OCI-LY1 (cell line): ENCODE results near the gene DDR1.

ENCODE experiments used
- EZH2 ChIP-seq: fragments of 200-600 bp; sonication (generic), shearing (Covaris generic); IDR thresholded peaks from 2 replicates; pipeline ENCODE4 v1.8.0; 2017; ENCODE audit warnings: borderline replicate concordance, mixed run types, mild to moderate bottlenecking, antibody characterized with exemption, low read length, moderate library complexity, mixed read lengths
- TF ChIP-seq, protein P1 (sequence below): fragments of 200-600 bp; sonication (generic), shearing (Covaris generic); IDR thresholded peaks from 2 replicates; pipeline ENCODE4 v1.5.1; 2017; ENCODE audit warnings: mild to moderate bottlenecking, antibody characterized with exemption, low read length, moderate library complexity, mixed read lengths

- TF ChIP-seq, protein P1, sequence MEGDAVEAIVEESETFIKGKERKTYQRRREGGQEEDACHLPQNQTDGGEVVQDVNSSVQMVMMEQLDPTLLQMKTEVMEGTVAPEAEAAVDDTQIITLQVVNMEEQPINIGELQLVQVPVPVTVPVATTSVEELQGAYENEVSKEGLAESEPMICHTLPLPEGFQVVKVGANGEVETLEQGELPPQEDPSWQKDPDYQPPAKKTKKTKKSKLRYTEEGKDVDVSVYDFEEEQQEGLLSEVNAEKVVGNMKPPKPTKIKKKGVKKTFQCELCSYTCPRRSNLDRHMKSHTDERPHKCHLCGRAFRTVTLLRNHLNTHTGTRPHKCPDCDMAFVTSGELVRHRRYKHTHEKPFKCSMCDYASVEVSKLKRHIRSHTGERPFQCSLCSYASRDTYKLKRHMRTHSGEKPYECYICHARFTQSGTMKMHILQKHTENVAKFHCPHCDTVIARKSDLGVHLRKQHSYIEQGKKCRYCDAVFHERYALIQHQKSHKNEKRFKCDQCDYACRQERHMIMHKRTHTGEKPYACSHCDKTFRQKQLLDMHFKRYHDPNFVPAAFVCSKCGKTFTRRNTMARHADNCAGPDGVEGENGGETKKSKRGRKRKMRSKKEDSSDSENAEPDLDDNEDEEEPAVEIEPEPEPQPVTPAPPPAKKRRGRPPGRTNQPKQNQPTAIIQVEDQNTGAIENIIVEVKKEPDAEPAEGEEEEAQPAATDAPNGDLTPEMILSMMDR, result no peak
- TF ChIP-seq EZH2, result no peak
Measured at GRCh38 chr6:30885481-30885998, 1.2 kb downstream of the DDR1 start.
